Cardiac fibroblast (primary cell): ENCODE measurements around the gene RGS12.
A peak's percentile ranks its signal among the peaks of the same experiment; 100 is the strongest.

Experiments used
- DNase-seq, 2 donors: peaks; one replicate each; pipeline versions ENCODE4 v3.0.0 to v3.0.0-alpha.2; 2010; ENCODE audit warnings: low read depth in 2 of 2
- H3K4me3 ChIP-seq, 2 donors: replicated peaks in 1 of 2; 1 replicate in 1 of 2; 2 replicates in 1 of 2; pipeline ENCODE4 v1.5.1; 2011; ENCODE audit warnings: low read depth in 2 of 2, low read length in 2 of 2, mild to moderate bottlenecking in 2 of 2, moderate library complexity in 1 of 2
- TF ChIP-seq, protein P1 (sequence below): IDR thresholded peaks from one replicate; pipeline ENCODE4 v1.5.1; 2011; ENCODE audit warnings: low read depth, mild to moderate bottlenecking, low read length, inconsistent platforms

The RGS12 gene

DNA sequence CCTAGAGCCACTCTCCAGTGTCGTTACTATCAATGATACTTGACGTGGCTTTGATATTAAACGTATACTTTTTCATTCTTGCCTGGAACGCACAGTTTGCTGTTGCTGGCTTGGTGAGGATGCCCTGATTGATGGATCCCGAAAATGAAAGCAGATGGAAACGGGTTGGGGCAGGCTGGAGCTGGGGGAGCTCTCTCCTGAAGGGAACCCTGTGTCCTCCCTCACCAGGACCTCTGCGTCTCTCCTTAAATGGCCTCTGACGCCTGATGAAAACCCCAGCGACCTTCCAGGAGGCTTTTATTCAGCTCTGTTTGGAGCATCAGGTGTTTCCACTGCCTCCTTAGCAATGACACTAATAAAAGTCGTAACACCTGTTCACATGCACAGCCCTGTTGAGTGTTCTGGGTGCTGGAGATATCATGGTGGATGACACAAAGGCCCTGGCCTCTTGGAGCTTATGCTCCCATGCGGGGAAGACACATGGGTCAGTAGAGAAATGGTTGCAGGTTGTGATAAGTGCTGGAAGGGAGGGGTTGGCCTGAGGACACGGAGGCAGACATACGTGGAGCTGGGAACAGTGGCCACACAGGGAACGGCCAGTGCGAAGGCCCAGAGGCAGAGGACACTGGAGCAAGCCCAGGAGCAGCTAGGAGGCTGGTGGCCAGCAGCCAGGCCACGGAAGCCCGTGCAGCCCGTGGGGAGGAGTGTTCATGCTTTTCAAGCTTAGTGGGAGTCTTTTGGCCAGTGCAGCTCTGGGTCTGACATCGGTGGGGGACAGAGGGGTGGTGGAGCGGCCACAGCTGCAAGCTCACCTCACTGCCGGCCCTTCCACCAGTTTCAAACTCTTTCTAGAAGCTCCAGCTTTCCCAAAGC is 36.4 kb upstream of the RGS12 start:
- H3K4me3 ChIP-seq, result no peak overlapping the region
- DNase-seq, result no peak

DNA sequence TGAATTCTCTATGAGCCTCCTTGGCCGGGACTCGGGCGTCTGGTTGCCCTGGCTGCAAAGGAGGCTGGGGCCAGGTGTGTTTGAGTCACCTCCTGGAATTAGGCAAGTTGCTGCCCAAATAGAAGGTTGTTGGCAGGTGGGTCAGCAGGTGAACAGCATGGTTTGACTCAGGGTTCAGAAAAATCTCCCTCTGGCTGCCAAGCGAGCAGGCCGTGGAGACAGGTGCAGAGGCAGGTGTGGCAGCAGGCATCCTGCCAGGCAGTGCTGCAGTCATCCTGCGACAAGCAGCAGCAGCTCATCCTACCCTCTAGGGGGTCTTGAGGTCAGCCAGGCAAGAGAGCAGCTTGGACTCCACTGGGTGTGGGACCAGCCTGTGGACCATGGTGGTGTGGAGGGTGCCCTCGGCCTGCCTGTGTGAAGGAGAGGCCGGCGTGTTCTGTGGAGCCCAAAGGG is 35.7 kb upstream of the RGS12 start:
- TF ChIP-seq, protein P1, sequence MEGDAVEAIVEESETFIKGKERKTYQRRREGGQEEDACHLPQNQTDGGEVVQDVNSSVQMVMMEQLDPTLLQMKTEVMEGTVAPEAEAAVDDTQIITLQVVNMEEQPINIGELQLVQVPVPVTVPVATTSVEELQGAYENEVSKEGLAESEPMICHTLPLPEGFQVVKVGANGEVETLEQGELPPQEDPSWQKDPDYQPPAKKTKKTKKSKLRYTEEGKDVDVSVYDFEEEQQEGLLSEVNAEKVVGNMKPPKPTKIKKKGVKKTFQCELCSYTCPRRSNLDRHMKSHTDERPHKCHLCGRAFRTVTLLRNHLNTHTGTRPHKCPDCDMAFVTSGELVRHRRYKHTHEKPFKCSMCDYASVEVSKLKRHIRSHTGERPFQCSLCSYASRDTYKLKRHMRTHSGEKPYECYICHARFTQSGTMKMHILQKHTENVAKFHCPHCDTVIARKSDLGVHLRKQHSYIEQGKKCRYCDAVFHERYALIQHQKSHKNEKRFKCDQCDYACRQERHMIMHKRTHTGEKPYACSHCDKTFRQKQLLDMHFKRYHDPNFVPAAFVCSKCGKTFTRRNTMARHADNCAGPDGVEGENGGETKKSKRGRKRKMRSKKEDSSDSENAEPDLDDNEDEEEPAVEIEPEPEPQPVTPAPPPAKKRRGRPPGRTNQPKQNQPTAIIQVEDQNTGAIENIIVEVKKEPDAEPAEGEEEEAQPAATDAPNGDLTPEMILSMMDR, result no peak
- DNase-seq, result no peak
- H3K4me3 ChIP-seq, result no peak overlapping the region

More for the DNA sequence above, 36.4 kb upstream of the RGS12 start:
- TF ChIP-seq, protein P1, result no peak

DNA sequence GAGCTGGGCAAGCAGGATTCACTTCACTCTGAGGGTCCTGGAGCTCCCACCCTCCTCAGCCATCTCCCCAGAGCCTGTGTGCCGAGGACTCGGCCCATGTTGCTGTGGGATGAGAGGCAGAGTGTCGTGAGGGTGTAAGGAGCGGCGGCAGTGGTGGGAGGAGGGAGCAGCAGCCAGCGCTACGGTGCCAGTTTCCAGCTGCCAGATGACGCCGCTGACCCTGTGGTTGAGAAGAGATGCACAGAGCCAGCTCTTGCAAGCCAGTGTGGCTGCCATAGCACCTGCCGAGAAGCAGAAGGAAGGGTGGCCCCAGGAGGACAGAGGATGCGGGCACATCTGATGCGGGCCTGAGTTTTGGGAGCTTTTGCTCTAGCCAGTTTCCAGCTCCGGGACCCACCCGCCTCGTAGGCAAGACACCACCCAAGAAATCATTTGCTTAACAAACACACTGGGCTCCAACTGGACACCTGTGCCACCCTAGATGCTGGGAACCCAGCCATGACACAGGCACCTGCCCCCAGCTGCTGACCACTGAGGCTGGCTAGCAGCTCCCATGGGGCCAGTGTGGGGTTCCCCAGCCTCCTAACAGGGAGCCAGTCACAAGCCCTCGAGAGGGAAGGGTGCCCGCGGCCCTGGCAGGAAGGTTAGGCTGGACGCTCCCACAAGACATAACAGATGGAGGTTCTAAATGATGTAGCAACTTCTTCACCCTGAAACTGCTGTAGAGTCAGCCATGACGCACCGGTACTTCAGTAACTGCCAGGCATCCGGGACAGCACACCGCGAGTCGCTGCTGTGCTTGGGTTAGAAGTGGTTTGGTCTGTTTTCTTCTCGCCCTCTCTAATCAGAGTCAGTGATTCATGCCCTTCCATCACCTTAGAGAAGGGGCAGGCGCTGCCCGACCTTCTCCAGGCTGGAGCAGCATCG is 35.0 kb upstream of the RGS12 start:
- TF ChIP-seq, protein P1, result no peak
- H3K4me3 ChIP-seq, result no peak overlapping the region
- DNase-seq, result peak; percentile 25 to 38

DNA sequence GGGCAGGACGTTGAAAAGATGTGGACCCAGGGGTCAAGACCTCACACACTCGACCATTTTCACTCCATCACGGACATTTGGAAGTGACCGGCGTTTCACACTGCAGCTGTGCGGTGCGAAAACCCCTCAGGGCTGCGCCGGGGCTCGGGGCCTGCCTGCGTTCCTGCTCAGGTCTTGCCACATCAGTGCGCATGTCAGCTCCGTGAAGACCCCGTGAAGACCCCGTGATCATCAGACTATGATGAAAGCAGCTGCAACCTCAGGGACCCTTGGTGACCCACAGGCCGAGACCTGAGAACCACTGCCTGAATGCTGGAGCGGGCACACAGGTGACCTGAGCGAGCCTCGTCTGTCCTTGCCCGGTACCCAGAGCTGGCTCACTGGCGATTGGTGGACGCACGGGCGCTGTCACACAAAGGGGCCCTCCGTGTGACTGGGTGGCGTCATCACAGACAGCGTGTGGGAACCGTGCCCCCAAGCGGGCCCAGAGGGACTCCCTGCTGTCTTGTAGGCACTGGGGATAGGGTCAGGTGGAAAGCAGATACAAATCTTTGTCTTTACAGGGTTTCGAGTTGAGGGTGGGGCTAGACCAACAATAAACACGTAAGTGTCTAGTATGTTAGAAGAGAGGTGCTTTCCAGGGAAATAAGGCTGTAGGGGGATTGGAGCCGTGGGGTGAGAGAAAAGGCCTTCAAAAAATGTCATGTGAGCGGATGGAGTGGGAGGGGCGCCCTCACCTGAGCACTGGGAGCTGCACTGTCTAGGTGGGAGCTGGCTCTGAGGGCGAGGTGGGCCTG is 31.2 kb upstream of the RGS12 start:
- no peak overlapping the region for H3K4me3 ChIP-seq
- TF ChIP-seq, protein P1, result no peak
- no peak for DNase-seq

DNA sequence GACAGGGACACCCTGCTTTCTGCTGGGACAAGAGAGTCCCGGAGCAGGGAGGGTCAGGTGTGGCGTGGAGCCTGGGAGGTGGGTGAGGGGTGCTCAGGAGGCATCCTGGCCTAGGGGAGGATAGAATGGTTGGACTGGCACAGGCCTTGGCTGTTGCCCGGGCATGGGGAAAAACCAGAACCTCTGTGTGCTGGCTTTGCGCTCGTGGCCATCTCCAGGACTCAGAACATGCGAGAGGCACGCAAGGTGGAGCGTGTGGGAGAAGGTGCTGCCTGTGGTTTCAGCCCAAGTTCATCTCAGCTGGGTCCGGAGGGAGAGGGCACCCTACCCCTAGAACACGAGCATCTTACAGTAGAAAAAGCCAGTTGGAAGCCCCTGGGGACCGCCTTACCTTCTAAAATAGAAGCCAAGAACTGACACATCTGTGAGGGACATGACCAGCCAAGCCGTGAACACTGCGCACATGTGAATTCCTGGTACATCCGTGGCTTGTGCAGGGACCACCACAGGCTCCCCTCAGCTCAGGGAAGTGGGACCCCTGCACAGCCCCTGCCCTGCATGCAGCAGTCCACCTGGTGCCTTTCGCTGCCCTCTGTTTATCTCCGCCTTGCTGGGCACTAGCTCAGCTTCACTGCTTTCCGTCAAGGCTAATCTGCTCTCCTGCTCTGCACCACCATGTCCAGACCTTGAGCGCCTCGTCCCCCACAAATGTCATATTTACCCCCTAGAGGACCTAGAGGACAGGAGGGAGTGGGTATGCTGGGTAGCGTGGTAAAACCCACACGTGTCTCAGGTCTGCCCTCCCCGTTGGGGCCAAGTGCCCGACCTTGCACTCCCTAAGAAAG is 30.4 kb upstream of the RGS12 start:
- no peak for DNase-seq
- H3K4me3 ChIP-seq, result no peak overlapping the region
- TF ChIP-seq, protein P1, result no peak
